ENCODE results near the gene DNA2. TPM values are rescaled to one million over a fixed set of nuclear protein-coding genes. Genes with fewer than 3 reads are reported as not detected.

DNA2 gene
- total RNA-seq, 1 experiment from 2014 or later: 6.9 TPM

GRCh38 chr10:68402276-68402675 lies 69.5 kb downstream of the DNA2 start:
- in situ Hi-C loops (cut with HindIII; ENCODE audit: low pct_unique_long_range_greater_than_20kb, low sequenced_read_pairs): no loop called here
- DNase-seq (ENCODE audit: low read depth, low spot score): no peak

- DNase-seq (ENCODE audit: low read depth, low spot score): no peak
- in situ Hi-C loops (cut with HindIII; ENCODE audit: low pct_unique_long_range_greater_than_20kb, low sequenced_read_pairs): no loop called here
Observed at GRCh38 chr10:68397005-68397404, 74.8 kb downstream of the DNA2 start.

GRCh38 chr10:68385740-68386139 lies 86.0 kb downstream of the DNA2 start:
- in situ Hi-C loops (cut with HindIII; ENCODE audit: low pct_unique_long_range_greater_than_20kb, low sequenced_read_pairs): no loop called here
- no peak for DNase-seq (ENCODE audit: low read depth, low spot score)

GRCh38 chr10:68371604-68372003 lies 100.2 kb downstream of the DNA2 start:
- DNase-seq (ENCODE audit: low read depth, low spot score): no peak
- in situ Hi-C loops (cut with HindIII; ENCODE audit: low pct_unique_long_range_greater_than_20kb, low sequenced_read_pairs): no loop called here

- in situ Hi-C loops (cut with HindIII; ENCODE audit: low pct_unique_long_range_greater_than_20kb, low sequenced_read_pairs): no loop called here
- DNase-seq (ENCODE audit: low read depth, low spot score): no peak
Observed at GRCh38 chr10:68367121-68367520, 104.7 kb downstream of the DNA2 start.

- in situ Hi-C loops (cut with HindIII; ENCODE audit: low pct_unique_long_range_greater_than_20kb, low sequenced_read_pairs): no loop called here
- DNase-seq (ENCODE audit: low read depth, low spot score): no peak
Observed at GRCh38 chr10:68366600-68366999, 105.2 kb downstream of the DNA2 start.

GRCh38 chr10:68365611-68366010 lies 106.2 kb downstream of the DNA2 start:
- DNase-seq (ENCODE audit: low read depth, low spot score): no peak
- in situ Hi-C loops (cut with HindIII; ENCODE audit: low pct_unique_long_range_greater_than_20kb, low sequenced_read_pairs): no loop called here

GRCh38 chr10:68364101-68364886 lies 107.5 kb downstream of the DNA2 start:
- in situ Hi-C loops (cut with HindIII; ENCODE audit: low pct_unique_long_range_greater_than_20kb, low sequenced_read_pairs): no loop called here
- no peak for DNase-seq (ENCODE audit: low read depth, low spot score)

Small RNAs within 50 kb of the gene (small RNA-seq; reads per million reads assigned to genes)
- gene RF00019 (0 reads per million in 2 experiments), gene RNA5SP319 (0 to 0.19 reads per million in 2 experiments)

Other genes with a start within 250 kb of the DNA2 start
- gene ATOH7, start 239.9 kb downstream of the DNA2 start, total RNA-seq (2014; rRNA removed; shearing (Covaris generic)): 0.11 and 0.13 TPM in 2 replicates
- gene HNRNPH3, start 139.9 kb downstream of the DNA2 start, total RNA-seq (2014; rRNA removed; shearing (Covaris generic)): 8.3 and 11.5 TPM in 2 replicates
- gene PBLD, start 139.0 kb downstream of the DNA2 start, total RNA-seq (2014; rRNA removed; shearing (Covaris generic)): 1.2 and 1.6 TPM in 2 replicates
- gene RUFY2, start 64.7 kb downstream of the DNA2 start, total RNA-seq (2014; rRNA removed; shearing (Covaris generic)): 7.4 and 7.9 TPM in 2 replicates
- 22.6 and 23.2 TPM in 2 replicates for gene SLC25A16, start 55.5 kb upstream of the DNA2 start, total RNA-seq (2014; rRNA removed; shearing (Covaris generic))
- gene TET1, start 88.4 kb upstream of the DNA2 start, total RNA-seq (2014; rRNA removed; shearing (Covaris generic)): 2.9 and 3.3 TPM in 2 replicates
- 31.6 and 40.5 TPM in 2 replicates for gene CCAR1, start 249.3 kb upstream of the DNA2 start, total RNA-seq (2014; rRNA removed; shearing (Covaris generic))

All from SK-MEL-5 (cell line).